VCaP (cell line): Measurements from ENCODE around the gene EMID1.

ENCODE experiments used
- H3K27ac ChIP-seq: fragments of 450-650 bp; 2 replicates; pipeline ENCODE4 v1.5.1; 2017
- CTCF ChIP-seq: fragments of 450-650 bp; conservative IDR thresholded peaks from 2 replicates; pipeline ENCODE4 v1.5.1; 2017; ENCODE audit warnings: mild to moderate bottlenecking, moderate library complexity

EMID1 gene

GRCh38 chr22:29257751-29258181 is 52.1 kb downstream of the EMID1 start:
- no peak overlapping the region for H3K27ac ChIP-seq
- TF ChIP-seq CTCF: no peak

- TF ChIP-seq CTCF: no peak
- H3K27ac ChIP-seq: no peak overlapping the region
Observed at GRCh38 chr22:29258407-29259252, 52.9 kb downstream of the EMID1 start.

GRCh38 chr22:29259253-29259899 is 53.7 kb downstream of the EMID1 start:
- TF ChIP-seq CTCF: 0 out of 2 replicates have a peak, but pooled peaks have one; percentile 17
- H3K27ac ChIP-seq: no peak overlapping the region

- H3K27ac ChIP-seq: no peak overlapping the region
- no peak for TF ChIP-seq CTCF
Observed at GRCh38 chr22:29260031-29260560, 54.4 kb downstream of the EMID1 start.

GRCh38 chr22:29260601-29261315 is 55.1 kb downstream of the EMID1 start:
- no peak overlapping the region for H3K27ac ChIP-seq
- no peak for TF ChIP-seq CTCF

- no peak overlapping the region for H3K27ac ChIP-seq
- no peak for TF ChIP-seq CTCF
Observed at GRCh38 chr22:29263791-29264276, 58.1 kb downstream of the EMID1 start.

- no peak overlapping the region for H3K27ac ChIP-seq
- no peak for TF ChIP-seq CTCF
Observed at GRCh38 chr22:29265305-29265704, 59.6 kb downstream of the EMID1 start.
